ENCODE results near the gene NUP214. TPM values are rescaled to one million over a fixed set of nuclear protein-coding genes. Genes with fewer than 3 reads are reported as not detected.

NUP214 gene
- total and polyA plus RNA-seq, 2 of the 4 experiments (the other 2 are of a cell fraction) = 7.9 to 13.4 TPM

- H3K79me1 ChIP-seq (ENCODE audit: low read depth in 1 of 2, low read length in 2 of 2) = no peaks in the 10 kb centered on the region
- H3K4me2 ChIP-seq (ENCODE audit: low read depth, low read length) = no peak overlapping the region
- WGBS, 2 experiments (ENCODE audit: extremely low coverage in 2 of 2, insufficient read length in 1 of 2) = 81% methylated on average over 4 of the region's 8 CpGs; no CpG with 5 or more reads in 1 of the 2 experiments
- H2BK120ac ChIP-seq (ENCODE audit: low read depth, low read length) = no peak overlapping the region
- no peaks in the 10 kb centered on the region for H3K36me3 ChIP-seq (ENCODE audit: control insufficient read depth, insufficient read depth, low read length)
- no peak overlapping the region for H2BK20ac ChIP-seq (ENCODE audit: low read depth, low read length)
- H3K9me3 ChIP-seq (ENCODE audit: control insufficient read depth, insufficient read depth, low read length) = no peaks in the 10 kb centered on the region
- H2BK15ac ChIP-seq (ENCODE audit: low read depth, low read length) = no peak overlapping the region
- no peak for ATAC-seq (ENCODE audit: low read depth)
- H3K18ac ChIP-seq (ENCODE audit: low read depth, low read length) = no peak overlapping the region
- no peak overlapping the region for H4K5ac ChIP-seq (ENCODE audit: low read depth, low read length)
- no peak overlapping the region for H2AK5ac ChIP-seq (ENCODE audit: low read depth, low read length)
- POLR2A ChIA-PET (ENCODE audit: unreplicated experiment) = no interaction called here
- no peak overlapping the region for H2AK9ac ChIP-seq (replicated peaks; ENCODE audit: low read depth, low read length, poor library complexity)
- no peak for DNase-seq
- H3K4ac ChIP-seq (ENCODE audit: low read depth, low read length) = no peak overlapping the region
- CTCF ChIA-PET = no interaction called here
- no peaks in the 10 kb centered on the region for H3K9me1 ChIP-seq (ENCODE audit: insufficient read depth, low read length)
- no TSS peak for BruUV-seq (replicated peaks)
- no peak overlapping the region for H2AFZ ChIP-seq (replicated peaks; ENCODE audit: low read length, poor library complexity)
- no peaks in the 10 kb centered on the region for H3K4me1 ChIP-seq (ENCODE audit: control insufficient read depth, insufficient read depth, low read length)
- TF ChIP-seq ELK1 (IDR thresholded peaks at IDR 0.05; ENCODE audit: borderline replicate concordance, low read depth, low read length) = no peak
- TF ChIP-seq NFE2L2 (IDR thresholded peaks at IDR 0.05; ENCODE audit: low read depth, low read length) = no peak
- TF ChIP-seq MAFK (IDR thresholded peaks at IDR 0.05; ENCODE audit: low read depth, low read length) = no peak
- no peak for TF ChIP-seq CHD1 (IDR thresholded peaks at IDR 0.05; ENCODE audit: low read depth, low read length)
- TF ChIP-seq MXI1 (IDR thresholded peaks at IDR 0.05; ENCODE audit: borderline replicate concordance, low read depth, low read length) = no peak
- TF ChIP-seq SMC3 (IDR thresholded peaks at IDR 0.05; ENCODE audit: low read depth, low read length) = no peak
- no peak for TF ChIP-seq CTCF (conservative IDR thresholded peaks at IDR 0.05; ENCODE audit: low read depth, low read length)
- TF ChIP-seq POLR2A (IDR thresholded peaks at IDR 0.05; ENCODE audit: low read depth, low read length) = no peak
- TF ChIP-seq FOS (IDR thresholded peaks at IDR 0.05; ENCODE audit: low read depth, low read length) = no peak
- no peak for TF ChIP-seq RCOR1 (IDR thresholded peaks at IDR 0.05; ENCODE audit: insufficient replicate concordance, low read length)
- TF ChIP-seq USF2 (IDR thresholded peaks at IDR 0.05; ENCODE audit: low read depth, low read length) = no peak
- no peak for TF ChIP-seq RAD21 (IDR thresholded peaks at IDR 0.05; ENCODE audit: low read length)
- TF ChIP-seq BHLHE40 (IDR thresholded peaks at IDR 0.05; ENCODE audit: low read depth, low read length) = no peak
- TF ChIP-seq CEBPB (IDR thresholded peaks at IDR 0.05; ENCODE audit: low read depth, low read length) = no peak
- TF ChIP-seq MAZ (IDR thresholded peaks at IDR 0.05; ENCODE audit: borderline replicate concordance, low read depth, low read length) = no peak
- TF ChIP-seq RFX5 (IDR thresholded peaks at IDR 0.05; ENCODE audit: low read depth, low read length) = no peak
- H3K4me3 ChIP-seq (ENCODE audit: insufficient read depth, low read depth, low read length) = no peak overlapping the region
- dilution Hi-C loops (cut with HindIII; ENCODE audit: low sequenced_read_pairs, unreplicated experiment) (no loop called here), in situ Hi-C loops (cut with MboI; ENCODE audit: low sequenced_read_pairs) (no loop called here), intact Hi-C loops (cut with micrococcal nuclease) (no loop called here)
- H4K8ac ChIP-seq (ENCODE audit: low read depth in 2 of 2, low read length in 2 of 2) = no peak overlapping the region
- H3K27me3 ChIP-seq (ENCODE audit: control insufficient read depth, insufficient read depth, low read length) = peaks cover 20% of the 10 kb centered on the region
- no peak overlapping the region for H4K91ac ChIP-seq (ENCODE audit: insufficient read depth, low read depth, low read length)
- H3K27ac ChIP-seq (ENCODE audit: insufficient read depth, low read length) = no peak overlapping the region
- H3K56ac ChIP-seq (ENCODE audit: extremely low read depth, insufficient read depth, low read length) = no peak overlapping the region
- no peak overlapping the region for H3K9ac ChIP-seq (ENCODE audit: low read depth, low read length)
- H2BK5ac ChIP-seq (ENCODE audit: low read depth, low read length, poor library complexity, severe bottlenecking) = no peak overlapping the region
- H3K14ac ChIP-seq (replicated peaks; ENCODE audit: low read depth, low read length) = no peak overlapping the region
- H4K20me1 ChIP-seq (ENCODE audit: insufficient read depth, low read length) = no peaks in the 10 kb centered on the region; the same call in 1 of the 2 replicates
- H3K23ac ChIP-seq (ENCODE audit: low read depth, low read length) = no peak overlapping the region
Measured at GRCh38 chr9:131114084-131114535, 11.3 kb upstream of the NUP214 start.
